ENCODE measurements around the gene MPRIP. TPM values are rescaled to one million over a fixed set of nuclear protein-coding genes. Genes with fewer than 3 reads are reported as not detected.
"Not testable (repeated sequence)": the region's sequence is repeated elsewhere in the genome, so short reads cannot be mapped to it uniquely, and the experiment has no call there.

MPRIP gene
- 100 to 1,000 TPM; 142 to 202 (median 173) TPM for polyA plus RNA-seq (ENCODE audit: insufficient read length in 4 of 4)

- DNase-seq (ENCODE audit: low read depth in 4 of 4, low spot score in 2 of 4): no peak
Measured at GRCh38 chr17:17042384-17042736, at the start of gene MPRIP. MPRIP (plus strand) TSS chr17:17042457; CDS start chr17:17042849, 392 bp downstream.

GRCh38 chr17:16994631-16995030 lies 47.6 kb upstream of the MPRIP start:
- DNase-seq (ENCODE audit: low read depth in 4 of 4, low spot score in 2 of 4): no peak

- DNase-seq (ENCODE audit: low read depth in 4 of 4, low spot score in 2 of 4): no peak
Measured at GRCh38 chr17:16995930-16996329, 46.3 kb upstream of the MPRIP start.

GRCh38 chr17:16996726-16997125 lies 45.5 kb upstream of the MPRIP start:
- DNase-seq (ENCODE audit: low read depth in 4 of 4, low spot score in 2 of 4): not testable (repeated sequence)

GRCh38 chr17:16997514-16998429 lies 44.5 kb upstream of the MPRIP start:
- no peak for DNase-seq (ENCODE audit: low read depth in 4 of 4, low spot score in 2 of 4)

GRCh38 chr17:16999931-17000625 lies 42.2 kb upstream of the MPRIP start:
- DNase-seq (ENCODE audit: low read depth in 4 of 4, low spot score in 2 of 4): no peak

- no peak for DNase-seq (ENCODE audit: low read depth in 4 of 4, low spot score in 2 of 4)
Measured at GRCh38 chr17:17001076-17001777, 41.0 kb upstream of the MPRIP start.

GRCh38 chr17:17001874-17002520 lies 40.3 kb upstream of the MPRIP start:
- DNase-seq (ENCODE audit: low read depth in 4 of 4, low spot score in 2 of 4): peak in 3 of 4 donors; percentile 30 to 59 (median 49)

GRCh38 chr17:17002731-17003715 lies 39.2 kb upstream of the MPRIP start:
- DNase-seq (ENCODE audit: low read depth in 4 of 4, low spot score in 2 of 4): not testable (repeated sequence)

GRCh38 chr17:17004251-17004996 lies 37.8 kb upstream of the MPRIP start:
- no peak for DNase-seq (ENCODE audit: low read depth in 4 of 4, low spot score in 2 of 4)

GRCh38 chr17:17004997-17005614 lies 37.2 kb upstream of the MPRIP start:
- not testable (repeated sequence) for DNase-seq (ENCODE audit: low read depth in 4 of 4, low spot score in 2 of 4)

- DNase-seq (ENCODE audit: low read depth in 4 of 4, low spot score in 2 of 4): not testable (repeated sequence)
Measured at GRCh38 chr17:17007891-17008290, 34.4 kb upstream of the MPRIP start.

- not testable (repeated sequence) for DNase-seq (ENCODE audit: low read depth in 4 of 4, low spot score in 2 of 4)
Measured at GRCh38 chr17:17008621-17009397, 33.4 kb upstream of the MPRIP start.

- not testable (repeated sequence) for DNase-seq (ENCODE audit: low read depth in 4 of 4, low spot score in 2 of 4)
Measured at GRCh38 chr17:17009972-17010371, 32.3 kb upstream of the MPRIP start.

GRCh38 chr17:17010545-17011034 lies 31.7 kb upstream of the MPRIP start:
- DNase-seq (ENCODE audit: low read depth in 4 of 4, low spot score in 2 of 4): not testable (repeated sequence)

GRCh38 chr17:17011043-17011907 lies 31.0 kb upstream of the MPRIP start:
- not testable (repeated sequence) for DNase-seq (ENCODE audit: low read depth in 4 of 4, low spot score in 2 of 4)
